ENCODE measurements around the gene AKR1C4.

The AKR1C4 gene

DNA sequence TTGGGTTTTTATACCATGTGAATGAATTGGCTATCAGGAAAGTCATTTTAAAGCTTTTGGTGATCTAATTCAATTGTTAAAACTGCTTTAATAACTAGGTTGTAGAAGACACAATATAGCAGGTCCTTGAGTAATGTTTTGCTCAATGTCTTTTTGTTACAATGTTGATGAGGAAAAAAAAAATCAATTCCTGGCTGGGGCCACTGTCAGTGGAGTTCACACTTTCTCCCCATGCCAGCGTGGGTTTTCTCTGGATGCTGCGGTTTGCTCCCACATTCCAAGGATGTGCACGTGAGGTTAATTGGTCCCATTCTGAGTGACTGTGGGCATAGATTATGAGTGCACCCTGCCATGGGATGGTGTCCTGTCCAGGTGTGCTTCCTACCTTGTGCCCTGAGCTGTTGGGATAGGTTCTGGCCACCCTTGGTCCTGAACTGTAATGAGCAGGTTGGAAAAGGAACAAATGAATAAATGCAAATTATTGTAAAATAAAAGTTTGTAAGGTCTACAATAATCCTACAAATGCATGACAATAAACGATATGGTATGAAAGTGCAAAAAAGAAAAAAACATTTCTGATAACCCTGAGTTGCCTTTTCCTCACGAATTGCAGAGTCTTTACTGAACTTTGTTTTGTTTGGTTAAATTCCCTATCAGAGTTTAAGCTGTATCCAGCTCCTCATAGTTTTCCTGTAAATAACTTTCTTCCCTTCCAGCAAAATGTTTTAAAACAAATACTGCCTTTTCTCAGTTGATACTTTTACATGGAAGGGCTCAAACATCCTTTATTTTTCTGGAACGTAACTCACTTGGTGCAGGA, 62.7 kb downstream of the AKR1C4 start:
- ATAC-seq: no peak
- no peak for TF ChIP-seq POU6F1 (CRISPR knock-in tag; IDR thresholded peaks at IDR 0.05; ENCODE audit: borderline replicate concordance, low read depth)
- TF ChIP-seq, protein P1, sequence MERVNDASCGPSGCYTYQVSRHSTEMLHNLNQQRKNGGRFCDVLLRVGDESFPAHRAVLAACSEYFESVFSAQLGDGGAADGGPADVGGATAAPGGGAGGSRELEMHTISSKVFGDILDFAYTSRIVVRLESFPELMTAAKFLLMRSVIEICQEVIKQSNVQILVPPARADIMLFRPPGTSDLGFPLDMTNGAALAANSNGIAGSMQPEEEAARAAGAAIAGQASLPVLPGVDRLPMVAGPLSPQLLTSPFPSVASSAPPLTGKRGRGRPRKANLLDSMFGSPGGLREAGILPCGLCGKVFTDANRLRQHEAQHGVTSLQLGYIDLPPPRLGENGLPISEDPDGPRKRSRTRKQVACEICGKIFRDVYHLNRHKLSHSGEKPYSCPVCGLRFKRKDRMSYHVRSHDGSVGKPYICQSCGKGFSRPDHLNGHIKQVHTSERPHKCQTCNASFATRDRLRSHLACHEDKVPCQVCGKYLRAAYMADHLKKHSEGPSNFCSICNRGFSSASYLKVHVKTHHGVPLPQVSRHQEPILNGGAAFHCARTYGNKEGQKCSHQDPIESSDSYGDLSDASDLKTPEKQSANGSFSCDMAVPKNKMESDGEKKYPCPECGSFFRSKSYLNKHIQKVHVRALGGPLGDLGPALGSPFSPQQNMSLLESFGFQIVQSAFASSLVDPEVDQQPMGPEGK (CRISPR knock-in tag; IDR thresholded peaks at IDR 0.05; ENCODE audit: borderline replicate concordance): no peak
- TF ChIP-seq OSR1 (CRISPR knock-in tag; IDR thresholded peaks at IDR 0.05): no peak
- TF ChIP-seq PPARA (CRISPR knock-in tag; IDR thresholded peaks at IDR 0.05; ENCODE audit: borderline replicate concordance): no peak
- TF ChIP-seq, protein P2, sequence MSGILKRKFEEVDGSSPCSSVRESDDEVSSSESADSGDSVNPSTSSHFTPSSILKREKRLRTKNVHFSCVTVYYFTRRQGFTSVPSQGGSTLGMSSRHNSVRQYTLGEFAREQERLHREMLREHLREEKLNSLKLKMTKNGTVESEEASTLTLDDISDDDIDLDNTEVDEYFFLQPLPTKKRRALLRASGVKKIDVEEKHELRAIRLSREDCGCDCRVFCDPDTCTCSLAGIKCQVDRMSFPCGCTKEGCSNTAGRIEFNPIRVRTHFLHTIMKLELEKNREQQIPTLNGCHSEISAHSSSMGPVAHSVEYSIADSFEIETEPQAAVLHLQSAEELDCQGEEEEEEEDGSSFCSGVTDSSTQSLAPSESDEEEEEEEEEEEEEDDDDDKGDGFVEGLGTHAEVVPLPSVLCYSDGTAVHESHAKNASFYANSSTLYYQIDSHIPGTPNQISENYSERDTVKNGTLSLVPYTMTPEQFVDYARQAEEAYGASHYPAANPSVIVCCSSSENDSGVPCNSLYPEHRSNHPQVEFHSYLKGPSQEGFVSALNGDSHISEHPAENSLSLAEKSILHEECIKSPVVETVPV (CRISPR knock-in tag; IDR thresholded peaks at IDR 0.05): no peak
- TF ChIP-seq ZFP30 (CRISPR knock-in tag; IDR thresholded peaks at IDR 0.05): no peak
- TF ChIP-seq SNAI2 (CRISPR knock-in tag; IDR thresholded peaks at IDR 0.05): no peak

DNA sequence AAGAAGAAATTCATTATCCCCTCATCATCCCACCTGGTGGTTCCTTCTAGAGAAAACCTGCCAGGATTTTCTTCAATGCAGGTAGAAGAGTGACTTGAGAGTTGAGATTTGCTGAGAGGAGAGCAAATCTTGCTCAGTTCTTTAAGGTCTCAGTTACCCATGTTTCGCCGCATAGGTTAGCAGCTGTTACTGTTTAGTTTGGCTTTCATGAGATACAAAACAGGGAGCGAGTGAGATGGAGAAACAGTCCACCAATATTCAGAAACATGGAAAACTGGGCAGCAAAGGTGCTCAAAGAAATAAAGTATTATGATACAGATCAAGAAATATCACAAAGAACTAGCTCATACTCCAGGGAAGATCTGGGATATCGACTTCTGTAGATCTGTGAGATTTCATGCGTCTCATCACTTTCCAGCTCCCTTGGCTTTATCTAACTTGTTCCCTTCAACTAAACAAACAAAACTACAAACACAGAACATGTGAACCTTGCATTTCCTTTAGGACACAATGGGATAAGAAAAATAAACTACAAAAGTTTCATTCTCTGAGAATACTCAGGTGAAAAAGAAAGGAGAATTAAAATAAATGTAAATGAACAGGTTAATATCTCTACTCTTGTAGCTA, 63.4 kb downstream of the AKR1C4 start:
- ATAC-seq: no peak
- TF ChIP-seq TOX (CRISPR knock-in tag; IDR thresholded peaks at IDR 0.05; ENCODE audit: borderline replicate concordance): no peak
- TF ChIP-seq GLIS3 (CRISPR knock-in tag; IDR thresholded peaks at IDR 0.05): no peak
- TF ChIP-seq, protein P1 (CRISPR knock-in tag; IDR thresholded peaks at IDR 0.05; ENCODE audit: borderline replicate concordance): no peak
- TF ChIP-seq ZNF565 (CRISPR knock-in tag; conservative IDR thresholded peaks at IDR 0.05; ENCODE audit: low read depth): no peak
- no peak for TF ChIP-seq ARNTL (CRISPR knock-in tag; IDR thresholded peaks at IDR 0.05; ENCODE audit: borderline replicate concordance, low read depth)
- TF ChIP-seq OSR1 (CRISPR knock-in tag; IDR thresholded peaks at IDR 0.05): no peak
- no peak for TF ChIP-seq PPARA (CRISPR knock-in tag; IDR thresholded peaks at IDR 0.05; ENCODE audit: borderline replicate concordance)
- TF ChIP-seq TSHZ2 (CRISPR knock-in tag; IDR thresholded peaks at IDR 0.05): no peak
- no peak for TF ChIP-seq ZNF8 (CRISPR knock-in tag; IDR thresholded peaks at IDR 0.05)
- no peak for TF ChIP-seq ESRRG (CRISPR knock-in tag; IDR thresholded peaks at IDR 0.05)

DNA sequence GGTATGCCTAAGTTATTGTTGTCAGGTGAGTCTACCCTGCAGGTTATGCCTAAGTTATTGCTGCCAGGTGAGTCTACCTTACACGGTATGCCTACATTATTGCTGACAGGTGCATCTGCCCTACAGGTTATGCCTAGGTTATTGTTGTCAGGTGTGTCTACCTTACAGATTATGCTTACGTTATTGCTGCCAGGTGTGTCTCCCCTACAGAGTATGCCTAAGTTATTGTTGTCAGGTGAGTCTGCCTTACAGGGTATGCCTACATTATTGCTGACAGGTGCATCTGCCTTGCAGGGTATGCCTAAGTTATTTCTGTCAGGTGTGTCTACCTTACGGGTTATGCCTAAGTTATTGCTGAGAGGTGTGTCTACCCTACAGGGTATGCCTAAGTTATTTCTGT, 64.2 kb downstream of the AKR1C4 start:
- no peak for TF ChIP-seq ZNF8 (CRISPR knock-in tag; IDR thresholded peaks at IDR 0.05)
- TF ChIP-seq ZC3H10 (CRISPR knock-in tag; IDR thresholded peaks at IDR 0.05): no peak
- no peak for TF ChIP-seq GLIS3 (CRISPR knock-in tag; IDR thresholded peaks at IDR 0.05)
- TF ChIP-seq, protein P3, sequence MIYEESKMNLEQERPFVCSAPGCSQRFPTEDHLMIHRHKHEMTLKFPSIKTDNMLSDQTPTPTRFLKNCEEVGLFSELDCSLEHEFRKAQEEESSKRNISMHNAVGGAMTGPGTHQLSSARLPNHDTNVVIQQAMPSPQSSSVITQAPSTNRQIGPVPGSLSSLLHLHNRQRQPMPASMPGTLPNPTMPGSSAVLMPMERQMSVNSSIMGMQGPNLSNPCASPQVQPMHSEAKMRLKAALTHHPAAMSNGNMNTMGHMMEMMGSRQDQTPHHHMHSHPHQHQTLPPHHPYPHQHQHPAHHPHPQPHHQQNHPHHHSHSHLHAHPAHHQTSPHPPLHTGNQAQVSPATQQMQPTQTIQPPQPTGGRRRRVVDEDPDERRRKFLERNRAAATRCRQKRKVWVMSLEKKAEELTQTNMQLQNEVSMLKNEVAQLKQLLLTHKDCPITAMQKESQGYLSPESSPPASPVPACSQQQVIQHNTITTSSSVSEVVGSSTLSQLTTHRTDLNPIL (CRISPR knock-in tag; IDR thresholded peaks at IDR 0.05; ENCODE audit: low read depth): no peak
- no peak for TF ChIP-seq TCF4 (CRISPR knock-in tag; IDR thresholded peaks at IDR 0.05; ENCODE audit: borderline replicate concordance)
- ATAC-seq: no peak

Measured in SK-N-SH treated with all-trans-retinoic acid at 6 μM for 48 hours (cell line).